GM12878 (cell line): Measurements from ENCODE around the gene EEF1A1. TPM values are rescaled to one million over a fixed set of nuclear protein-coding genes. Genes with fewer than 3 reads are reported as not detected.

ENCODE experiments used
- BCL11A ChIP-seq: IDR thresholded peaks from 2 replicates; pipeline ENCODE4 v1.6.1; 2011; ENCODE audit warnings: low read depth, low read length
- CREB1 ChIP-seq: IDR thresholded peaks from 2 replicates; pipeline ENCODE4 v1.6.1; 2012; ENCODE audit warnings: low read depth, mild to moderate bottlenecking, inconsistent platforms
- DPF2 ChIP-seq: fragments of 450-650 bp; IDR thresholded peaks from 2 replicates; pipeline ENCODE4 v1.6.1; 2017; ENCODE audit warnings: mild to moderate bottlenecking
- HDAC2 ChIP-seq: fragments of 200-600 bp; sonication (generic); IDR thresholded peaks from 2 replicates; pipeline ENCODE4 v1.6.1; 2017
- IRF4 ChIP-seq: IDR thresholded peaks from 2 replicates; pipeline ENCODE4 v1.6.1; 2011; ENCODE audit warnings: low read depth, low read length
- KAT2A ChIP-seq: conservative IDR thresholded peaks from 2 replicates; pipeline ENCODE4 v1.6.1; 2011; ENCODE audit warnings: low read depth, low read length; ENCODE audit not compliant: control insufficient read depth
- LARP7 ChIP-seq: fragments of 450-650 bp; IDR thresholded peaks from 2 replicates; pipeline ENCODE4 v1.6.1; 2017; ENCODE audit warnings: mild to moderate bottlenecking
- MTA2 ChIP-seq: fragments of 450-650 bp; IDR thresholded peaks from 2 replicates; pipeline ENCODE4 v1.6.1; 2016; ENCODE audit warnings: low read depth, mild to moderate bottlenecking, moderate library complexity
- MYB ChIP-seq: fragments of 150-350 bp; IDR thresholded peaks from 2 replicates; pipeline ENCODE4 v1.6.1; 2014; ENCODE audit warnings: mild to moderate bottlenecking, low read depth, low read length, borderline replicate concordance
- NR2F1 ChIP-seq: fragments of 450-650 bp; conservative IDR thresholded peaks from 2 replicates; pipeline ENCODE4 v1.6.1; 2017; ENCODE audit warnings: mild to moderate bottlenecking
- RB1 ChIP-seq: fragments of 450-650 bp; formaldehyde crosslinking; IDR thresholded peaks from 2 replicates; pipeline ENCODE4 v1.6.1; 2017; ENCODE audit warnings: mild to moderate bottlenecking, borderline replicate concordance
- SMAD1 ChIP-seq: fragments of 450-650 bp; IDR thresholded peaks from 2 replicates; pipeline ENCODE4 v1.6.1; 2018; ENCODE audit warnings: mild to moderate bottlenecking, low read depth; ENCODE audit not compliant: partially characterized antibody
- TAF1 ChIP-seq: IDR thresholded peaks from 2 replicates; pipeline ENCODE4 v1.6.1; 2011; ENCODE audit warnings: mild to moderate bottlenecking, low read depth, low read length, borderline replicate concordance
- ZNF384 ChIP-seq: IDR thresholded peaks from 2 replicates; pipeline ENCODE4 v1.6.1; 2012; ENCODE audit warnings: low read depth, mild to moderate bottlenecking, low read length, improper control_type of control experiment, borderline replicate concordance
- polyA plus RNA-seq, 11 experiments: library from polyadenylated mRNA; depleted of rRNA in 4 of 11; unstranded in 6 of 11; stranded (reverse) in 5 of 11; fragments of >200 nt; fragmentation: Nextera tagmentation in 4 of 11; fragmentation: Illumina TruSeq in 1 of 11; extraction: Ambion mirVana in 4 of 11; extraction: Trizol in 1 of 11; gene quantifications; 1 replicate in 1 of 11; 2 replicates in 10 of 11; pipeline versions ENCODE4 v1.2.1 to v1.2.3, GENCODE V29; 2011 to 2016; ENCODE audit warnings: inconsistent platforms in 2 of 11, missing spikeins in 2 of 11, low read depth in 1 of 11
- total RNA-seq, 4 experiments: library from RNA; depleted of rRNA in 3 of 4; stranded (reverse); fragments of >200 nt in 3 of 4; fragmentation: Illumina TruSeq in 1 of 4; extraction: Trizol in 1 of 4; gene quantifications; 2 replicates each; pipeline versions ENCODE4 v1.2.1 to v1.2.3, GENCODE V29; 2013 to 2021
- TF ChIP-seq, protein P1 (sequence below): IDR thresholded peaks from 2 replicates; pipeline ENCODE4 v1.6.1; 2011; ENCODE audit warnings: borderline replicate concordance, low read depth, mild to moderate bottlenecking, moderate library complexity, mixed read lengths, low read length; ENCODE audit not compliant: insufficient read depth; ENCODE audit errors: extremely low read length
- TF ChIP-seq, protein P2 (sequence below): IDR thresholded peaks from 2 replicates; pipeline ENCODE4 v1.6.1; 2012; ENCODE audit warnings: low read depth, low read length, improper control_type of control experiment
- TF ChIP-seq, protein P3 (sequence below): fragments of 450-650 bp; formaldehyde crosslinking; IDR thresholded peaks from 2 replicates; pipeline ENCODE4 v1.5.0; 2022; ENCODE audit warnings: mild to moderate bottlenecking, missing genetic modification characterization
- TF ChIP-seq, protein P4 (sequence below): fragments of 450-650 bp; IDR thresholded peaks from 2 replicates; pipeline ENCODE4 v1.6.1; 2017; ENCODE audit warnings: low read depth, mild to moderate bottlenecking, moderate library complexity
- TF ChIP-seq, protein P5 (sequence below), 3 experiments: IDR thresholded peaks in 2 of 3; conservative IDR thresholded peaks in 1 of 3; 2 replicates each; pipeline ENCODE4 v1.5.1; 2011; ENCODE audit warnings: low read depth in 3 of 3, low read length in 3 of 3, mild to moderate bottlenecking in 3 of 3, control low read depth in 2 of 3, moderate library complexity in 2 of 3, inconsistent platforms in 1 of 3, mixed read lengths in 1 of 3; ENCODE audit not compliant: control insufficient read depth in 2 of 3, insufficient read depth in 1 of 3; ENCODE audit errors: extremely low read depth in 1 of 3
- TF ChIP-seq, protein P6 (sequence below): IDR thresholded peaks from 2 replicates; pipeline ENCODE4 v1.6.1; 2012; ENCODE audit warnings: low read depth, low read length, improper control_type of control experiment

Gene EEF1A1
- total and polyA plus RNA-seq, 10 of the 15 experiments (the other 5 are each of a cell fraction or from before 2014, with no cell fraction given): 4,214 to 18,090 (median 14,132) TPM

DNA sequence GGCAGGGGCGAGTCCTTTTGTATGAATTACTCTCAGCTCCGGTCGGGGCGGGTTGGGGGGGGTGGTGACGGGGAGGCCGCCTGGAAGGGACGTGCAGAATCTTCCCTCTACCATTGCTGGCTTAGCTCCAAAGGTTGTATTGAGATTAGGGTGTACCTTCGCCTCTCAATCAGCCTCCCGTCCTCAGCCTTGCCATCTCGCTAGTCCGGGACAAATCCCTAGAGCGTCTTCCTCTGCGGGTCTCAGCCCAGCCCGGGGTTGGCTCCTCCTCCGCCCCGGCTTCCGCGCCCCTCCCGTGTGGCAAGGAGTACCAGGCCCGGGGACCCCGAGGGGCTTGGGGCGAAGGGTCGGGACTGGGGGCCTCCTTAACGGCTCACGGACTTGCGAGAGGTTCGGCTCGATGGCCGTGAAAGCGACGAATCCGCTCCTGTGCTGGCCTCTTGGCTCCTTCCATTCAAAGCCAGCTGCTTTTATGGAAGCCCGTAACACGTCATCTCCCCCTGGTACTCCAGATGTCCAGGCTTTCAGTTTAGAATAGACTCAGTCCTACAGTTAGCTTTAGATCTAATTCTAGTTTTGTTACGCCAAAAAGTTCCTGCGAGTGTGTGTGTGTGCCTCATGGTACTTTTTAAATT is 636 bp upstream of the EEF1A1 start (continued):
- TF ChIP-seq, protein P1, sequence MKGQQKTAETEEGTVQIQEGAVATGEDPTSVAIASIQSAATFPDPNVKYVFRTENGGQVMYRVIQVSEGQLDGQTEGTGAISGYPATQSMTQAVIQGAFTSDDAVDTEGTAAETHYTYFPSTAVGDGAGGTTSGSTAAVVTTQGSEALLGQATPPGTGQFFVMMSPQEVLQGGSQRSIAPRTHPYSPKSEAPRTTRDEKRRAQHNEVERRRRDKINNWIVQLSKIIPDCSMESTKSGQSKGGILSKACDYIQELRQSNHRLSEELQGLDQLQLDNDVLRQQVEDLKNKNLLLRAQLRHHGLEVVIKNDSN: no peak
- TF ChIP-seq BCL11A (0 out of 2 replicates have a peak, but pooled peaks have one; percentile 13), SMAD1 (no peak), DPF2 (peak; percentile 42), MTA2 (no peak), MYB (no peak), NR2F1 (no peak), IRF4 (no peak), HDAC2 (no peak), CREB1 (peak; percentile 43; the same call in 1 of the 2 replicates), KAT2A (no peak), TAF1 (no peak), ZNF384 (no peak), LARP7 (peak; percentile 77), RB1 (no peak)
- TF ChIP-seq, protein P2, sequence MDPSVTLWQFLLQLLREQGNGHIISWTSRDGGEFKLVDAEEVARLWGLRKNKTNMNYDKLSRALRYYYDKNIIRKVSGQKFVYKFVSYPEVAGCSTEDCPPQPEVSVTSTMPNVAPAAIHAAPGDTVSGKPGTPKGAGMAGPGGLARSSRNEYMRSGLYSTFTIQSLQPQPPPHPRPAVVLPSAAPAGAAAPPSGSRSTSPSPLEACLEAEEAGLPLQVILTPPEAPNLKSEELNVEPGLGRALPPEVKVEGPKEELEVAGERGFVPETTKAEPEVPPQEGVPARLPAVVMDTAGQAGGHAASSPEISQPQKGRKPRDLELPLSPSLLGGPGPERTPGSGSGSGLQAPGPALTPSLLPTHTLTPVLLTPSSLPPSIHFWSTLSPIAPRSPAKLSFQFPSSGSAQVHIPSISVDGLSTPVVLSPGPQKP: no peak
- TF ChIP-seq, protein P3, sequence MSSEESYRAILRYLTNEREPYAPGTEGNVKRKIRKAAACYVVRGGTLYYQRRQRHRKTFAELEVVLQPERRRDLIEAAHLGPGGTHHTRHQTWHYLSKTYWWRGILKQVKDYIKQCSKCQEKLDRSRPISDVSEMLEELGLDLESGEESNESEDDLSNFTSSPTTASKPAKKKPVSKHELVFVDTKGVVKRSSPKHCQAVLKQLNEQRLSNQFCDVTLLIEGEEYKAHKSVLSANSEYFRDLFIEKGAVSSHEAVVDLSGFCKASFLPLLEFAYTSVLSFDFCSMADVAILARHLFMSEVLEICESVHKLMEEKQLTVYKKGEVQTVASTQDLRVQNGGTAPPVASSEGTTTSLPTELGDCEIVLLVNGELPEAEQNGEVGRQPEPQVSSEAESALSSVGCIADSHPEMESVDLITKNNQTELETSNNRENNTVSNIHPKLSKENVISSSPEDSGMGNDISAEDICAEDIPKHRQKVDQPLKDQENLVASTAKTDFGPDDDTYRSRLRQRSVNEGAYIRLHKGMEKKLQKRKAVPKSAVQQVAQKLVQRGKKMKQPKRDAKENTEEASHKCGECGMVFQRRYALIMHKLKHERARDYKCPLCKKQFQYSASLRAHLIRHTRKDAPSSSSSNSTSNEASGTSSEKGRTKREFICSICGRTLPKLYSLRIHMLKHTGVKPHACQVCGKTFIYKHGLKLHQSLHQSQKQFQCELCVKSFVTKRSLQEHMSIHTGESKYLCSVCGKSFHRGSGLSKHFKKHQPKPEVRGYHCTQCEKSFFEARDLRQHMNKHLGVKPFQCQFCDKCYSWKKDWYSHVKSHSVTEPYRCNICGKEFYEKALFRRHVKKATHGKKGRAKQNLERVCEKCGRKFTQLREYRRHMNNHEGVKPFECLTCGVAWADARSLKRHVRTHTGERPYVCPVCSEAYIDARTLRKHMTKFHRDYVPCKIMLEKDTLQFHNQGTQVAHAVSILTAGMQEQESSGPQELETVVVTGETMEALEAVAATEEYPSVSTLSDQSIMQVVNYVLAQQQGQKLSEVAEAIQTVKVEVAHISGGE (CRISPR knock-in tag): no peak
- TF ChIP-seq, protein P4, sequence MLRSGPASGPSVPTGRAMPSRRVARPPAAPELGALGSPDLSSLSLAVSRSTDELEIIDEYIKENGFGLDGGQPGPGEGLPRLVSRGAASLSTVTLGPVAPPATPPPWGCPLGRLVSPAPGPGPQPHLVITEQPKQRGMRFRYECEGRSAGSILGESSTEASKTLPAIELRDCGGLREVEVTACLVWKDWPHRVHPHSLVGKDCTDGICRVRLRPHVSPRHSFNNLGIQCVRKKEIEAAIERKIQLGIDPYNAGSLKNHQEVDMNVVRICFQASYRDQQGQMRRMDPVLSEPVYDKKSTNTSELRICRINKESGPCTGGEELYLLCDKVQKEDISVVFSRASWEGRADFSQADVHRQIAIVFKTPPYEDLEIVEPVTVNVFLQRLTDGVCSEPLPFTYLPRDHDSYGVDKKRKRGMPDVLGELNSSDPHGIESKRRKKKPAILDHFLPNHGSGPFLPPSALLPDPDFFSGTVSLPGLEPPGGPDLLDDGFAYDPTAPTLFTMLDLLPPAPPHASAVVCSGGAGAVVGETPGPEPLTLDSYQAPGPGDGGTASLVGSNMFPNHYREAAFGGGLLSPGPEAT: no peak
- TF ChIP-seq, protein P5, sequence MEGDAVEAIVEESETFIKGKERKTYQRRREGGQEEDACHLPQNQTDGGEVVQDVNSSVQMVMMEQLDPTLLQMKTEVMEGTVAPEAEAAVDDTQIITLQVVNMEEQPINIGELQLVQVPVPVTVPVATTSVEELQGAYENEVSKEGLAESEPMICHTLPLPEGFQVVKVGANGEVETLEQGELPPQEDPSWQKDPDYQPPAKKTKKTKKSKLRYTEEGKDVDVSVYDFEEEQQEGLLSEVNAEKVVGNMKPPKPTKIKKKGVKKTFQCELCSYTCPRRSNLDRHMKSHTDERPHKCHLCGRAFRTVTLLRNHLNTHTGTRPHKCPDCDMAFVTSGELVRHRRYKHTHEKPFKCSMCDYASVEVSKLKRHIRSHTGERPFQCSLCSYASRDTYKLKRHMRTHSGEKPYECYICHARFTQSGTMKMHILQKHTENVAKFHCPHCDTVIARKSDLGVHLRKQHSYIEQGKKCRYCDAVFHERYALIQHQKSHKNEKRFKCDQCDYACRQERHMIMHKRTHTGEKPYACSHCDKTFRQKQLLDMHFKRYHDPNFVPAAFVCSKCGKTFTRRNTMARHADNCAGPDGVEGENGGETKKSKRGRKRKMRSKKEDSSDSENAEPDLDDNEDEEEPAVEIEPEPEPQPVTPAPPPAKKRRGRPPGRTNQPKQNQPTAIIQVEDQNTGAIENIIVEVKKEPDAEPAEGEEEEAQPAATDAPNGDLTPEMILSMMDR (IDR thresholded peaks at IDR 0.05 in 2 of 3, conservative IDR thresholded peaks at IDR 0.05 in 1 of 3; ENCODE audit: control insufficient read depth in 2 of 3, extremely low read depth in 1 of 3, insufficient read depth in 1 of 3, low read depth in 3 of 3, low read length in 3 of 3): 0 out of 6 replicates have a peak, but pooled peaks of 1 of the 3 experiments have one; percentile 1
- TF ChIP-seq, protein P6, sequence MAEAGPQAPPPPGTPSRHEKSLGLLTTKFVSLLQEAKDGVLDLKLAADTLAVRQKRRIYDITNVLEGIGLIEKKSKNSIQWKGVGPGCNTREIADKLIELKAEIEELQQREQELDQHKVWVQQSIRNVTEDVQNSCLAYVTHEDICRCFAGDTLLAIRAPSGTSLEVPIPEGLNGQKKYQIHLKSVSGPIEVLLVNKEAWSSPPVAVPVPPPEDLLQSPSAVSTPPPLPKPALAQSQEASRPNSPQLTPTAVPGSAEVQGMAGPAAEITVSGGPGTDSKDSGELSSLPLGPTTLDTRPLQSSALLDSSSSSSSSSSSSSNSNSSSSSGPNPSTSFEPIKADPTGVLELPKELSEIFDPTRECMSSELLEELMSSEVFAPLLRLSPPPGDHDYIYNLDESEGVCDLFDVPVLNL: no peak
